Pancreas (tissue), 10 donors: ENCODE data around the gene HECTD4. TPM values are rescaled to one million over a fixed set of nuclear protein-coding genes. Genes with fewer than 3 reads are reported as not detected.
"Not testable (repeated sequence)": the region's sequence is repeated elsewhere in the genome, so short reads cannot be mapped to it uniquely, and the experiment has no call there.

ENCODE experiments used
- ATAC-seq, 4 donors: fragments of 200-7000 bp; cut with Tn5 transposase; one replicate each; pipeline versions ENCODE4 v1.8.0 to v1.9.1; 2020; ENCODE audit warnings: mild to moderate bottlenecking in 4 of 4, moderate library complexity in 4 of 4
- DNase-seq, 6 donors: peaks; one replicate each; pipeline ENCODE4 v3.0.0-alpha.2; 2020
- FAIRE-seq: peaks from 2 replicates; lab custom pipeline; 2012; peaks lifted over from hg19 to GRCh38; lab: Jason Lieb, UNC
- H3K27ac ChIP-seq, 4 donors: fragments of 200-600 bp; sonication (generic); 1 replicate in 3 of 4; 2 replicates in 1 of 4; pipeline versions ENCODE4 v1.5.0 to v1.8.0; 2020
- H3K27me3 ChIP-seq, 4 donors: fragments of 200-600 bp; one replicate each; pipeline ENCODE4 v1.8.0; 2021
- H3K36me3 ChIP-seq, 3 donors: fragments of 200-600 bp; sonication (generic) in 1 of 3; one replicate each; pipeline versions ENCODE4 v1.5.0 to v1.8.0; 2020 to 2021
- H3K4me1 ChIP-seq, 3 donors: fragments of 200-600 bp; one replicate each; pipeline ENCODE4 v1.8.0; 2021
- H3K4me3 ChIP-seq, 4 donors: fragments of 200-600 bp; sonication (generic) in 2 of 4; one replicate each; pipeline versions ENCODE4 v1.5.0 to v1.8.0; 2020 to 2021
- H3K9me3 ChIP-seq, 4 donors: fragments of 200-600 bp; one replicate each; pipeline ENCODE4 v1.8.0; 2021
- CTCF ChIP-seq, 4 donors: fragments of 200-600 bp; sonication (generic) in 3 of 4; IDR thresholded peaks; one replicate each; pipeline versions ENCODE4 v1.5.0 to v1.8.0; 2021; ENCODE audit warnings: antibody characterized with exemption in 4 of 4
- WGBS, 2 donors: extraction: QIAGEN DNeasy Blood & Tissue Kit; methylation state at CpG; one replicate each; pipeline ENCODE4 v1.1.7; 2013; 5-methylcytosine and 5-hydroxymethylcytosine counted together
- intact Hi-C, 3 donors: fragments of 100-400 bp; cut with DNase I; formaldehyde crosslinking; loops; one replicate each; pipeline versions ENCODE4 v1.11.1 to v1.14.2; 2022
- polyA plus RNA-seq, 2 donors: library from polyadenylated mRNA; stranded (reverse); fragments of 200-250 nt; gene quantifications; one replicate each; pipeline ENCODE4 v1.2.3, GENCODE V29; 2013
- total RNA-seq, 6 donors: library from RNA; stranded (reverse); fragmentation: NEBNext Ultra II Directional in 4 of 6; extraction: Animal tissue kit (Norgen Biotek cat#: 25700) in 4 of 6; gene quantifications; one replicate each; pipeline versions ENCODE4 v1.2.1 to v1.2.4, GENCODE V29; 2021 to 2023
- donor health status: healthy with polysubstance abuse.
- donor health status: DM: no; HTN: no; CAD: no; lungs with moderate emphysema.
- donor health status: DM: no; HTN: no; CAD: no.
- donor health status: control.
- donor health status: control.
- donor health status: Bipolar disorder and iron deficiency.
- donor health status: DM: yes; HTN: yes; CAD: no.
- donor health status: DM: no; HTN: no; CAD: no.
- donor health status: DM: no; HTN: no; CAD: no.
- donor health status: DM: yes; HTN: yes; CAD: no.

The HECTD4 gene
- total and polyA plus RNA-seq, 8 donors: 17.9 to 38.4 (median 26.4) TPM

GRCh38 chr12:112419297-112420133 lies 37.3 kb upstream of the HECTD4 start:
- FAIRE-seq: no peak
- WGBS, 2 donors: 3 to 4% methylated on average over 27 to 31 of the region's 31 CpGs
- TF ChIP-seq CTCF (IDR thresholded peaks at IDR 0.05): no peak
- ATAC-seq: peak; percentile 78 to 84 (median 82)
- H3K27me3 ChIP-seq: no peaks in the 10 kb centered on the region
- DNase-seq: peak; percentile 66 to 84 (median 76)
- no peaks in the 10 kb centered on the region for H3K36me3 ChIP-seq
- H3K27ac ChIP-seq: peak overlapping the region; percentile 91 to 99 (median 98)
- H3K4me1 ChIP-seq: peaks cover 6 to 20% (median 7%) of the 10 kb centered on the region in 3 donors
- peak overlapping the region; percentile 81 to 97 (median 86) for H3K4me3 ChIP-seq
- intact Hi-C loops: no loop called here
- no peaks in the 10 kb centered on the region for H3K9me3 ChIP-seq

DNA sequence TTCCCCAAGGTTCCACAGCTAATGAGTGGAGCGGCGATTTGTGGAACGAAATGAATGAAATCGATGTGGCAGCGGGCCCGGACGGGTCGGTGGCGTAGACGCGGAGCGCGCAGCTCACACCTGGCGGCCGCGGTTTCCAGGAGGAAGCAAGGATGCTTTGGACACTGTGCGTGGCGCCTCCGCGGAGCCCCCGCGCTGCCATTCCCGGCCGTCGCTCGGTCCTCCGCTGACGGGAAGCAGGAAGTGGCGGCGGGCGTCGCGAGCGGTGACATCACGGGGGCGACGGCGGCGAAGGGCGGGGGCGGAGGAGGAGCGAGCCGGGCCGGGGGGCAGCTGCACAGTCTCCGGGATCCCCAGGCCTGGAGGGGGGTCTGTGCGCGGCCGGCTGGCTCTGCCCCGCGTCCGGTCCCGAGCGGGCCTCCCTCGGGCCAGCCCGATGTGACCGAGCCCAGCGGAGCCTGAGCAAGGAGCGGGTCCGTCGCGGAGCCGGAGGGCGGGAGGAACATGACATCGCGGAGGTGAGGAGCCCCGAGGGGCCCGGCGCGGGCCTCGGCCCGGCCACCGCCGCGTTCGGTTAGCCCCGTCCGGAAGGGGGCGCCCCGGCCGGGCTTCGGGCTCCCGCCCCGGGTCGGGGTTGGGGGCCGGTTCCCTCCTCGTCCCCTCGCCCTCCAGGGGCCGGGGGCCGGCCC lies 36.5 kb upstream of the HECTD4 start, which contains the start of gene PTPN11:
PTPN11 (plus strand) TSS at position 340 of the 689 bp plus-strand sequence; CDS start at position 505, 165 bp downstream.
- H3K27me3 ChIP-seq: no peaks in the 10 kb centered on the region
- H3K9me3 ChIP-seq: no peaks in the 10 kb centered on the region
- intact Hi-C loops: no loop called here
- TF ChIP-seq CTCF (IDR thresholded peaks at IDR 0.05): no peak
- peak; percentile 81 to 97 (median 87) for DNase-seq
- peak within 1 kb of the TSS; percentile 91 to 99 (median 98) for H3K27ac ChIP-seq
- 1% methylated on average over 54 to 89 of the region's 89 CpGs for WGBS, 2 donors
- peak within 1 kb of the TSS; percentile 81 to 97 (median 86) for H3K4me3 ChIP-seq
- H3K36me3 ChIP-seq: no peaks in the 10 kb centered on the region
- ATAC-seq: peak; percentile 90 to 95 (median 92)
- no peak for FAIRE-seq
- peaks cover 6 to 27% (median 11%) of the 10 kb centered on the region in 3 donors for H3K4me1 ChIP-seq

DNA sequence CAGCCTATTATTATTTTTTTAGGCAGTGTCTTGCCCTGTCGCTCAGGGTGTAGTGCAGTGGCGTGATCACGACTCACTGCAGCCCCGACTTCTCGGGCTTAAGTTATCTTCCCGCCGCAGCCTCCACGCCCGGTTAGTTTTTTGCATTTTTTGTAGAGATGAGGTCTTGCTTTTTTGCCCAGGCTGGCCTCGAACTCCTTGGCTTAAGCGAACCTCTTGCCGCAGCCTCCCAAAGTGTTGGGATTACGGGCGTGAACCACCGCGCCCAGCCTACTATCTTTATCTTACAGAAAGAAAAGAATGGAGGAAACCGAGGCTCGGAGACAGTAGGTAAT lies 36.0 kb upstream of the HECTD4 start:
- WGBS, 2 donors: 2% methylated on average over 18 of the region's 18 CpGs

GRCh38 chr12:112415457-112415856 lies 33.2 kb upstream of the HECTD4 start:
- H3K27me3 ChIP-seq, intact Hi-C loops, H3K9me3 ChIP-seq, FAIRE-seq, H3K27ac ChIP-seq, H3K4me3 ChIP-seq, DNase-seq, ATAC-seq, H3K36me3 ChIP-seq: not testable (repeated sequence)
- peaks cover 4 to 20% (median 6%) of the 10 kb centered on the region in 3 donors for H3K4me1 ChIP-seq
- 91 to 96% methylated on average over 4 of the region's 4 CpGs for WGBS, 2 donors

More for the DNA sequence above, 36.0 kb upstream of the HECTD4 start:
- FAIRE-seq (no peak), DNase-seq (peak in 1 of 6 donors; percentile 16), ATAC-seq (no peak)
- peak overlapping the region; percentile 91 to 99 (median 98) for H3K27ac ChIP-seq
- intact Hi-C loops: no loop called here
- no peaks in the 10 kb centered on the region for H3K9me3 ChIP-seq
- peak overlapping the region; percentile 81 to 97 (median 86) for H3K4me3 ChIP-seq
- H3K4me1 ChIP-seq: peaks cover 6 to 28% (median 11%) of the 10 kb centered on the region in 3 donors
- H3K36me3 ChIP-seq: no peaks in the 10 kb centered on the region
- no peak for TF ChIP-seq CTCF (IDR thresholded peaks at IDR 0.05)
- no peaks in the 10 kb centered on the region for H3K27me3 ChIP-seq

- Histone ChIP-seq H3K27me3 (no peaks in the 10 kb centered on the region), H3K9me3 (no peaks in the 10 kb centered on the region), H3K4me1 (peaks cover 0 to 11% (median 4%) of the 10 kb centered on the region in 3 donors), H3K36me3 (no peaks in the 10 kb centered on the region), H3K4me3 (no peak overlapping the region), H3K27ac (peak overlapping the region in 2 of 4 donors; percentile 1 to 12)
- FAIRE-seq (no peak), ATAC-seq (peak in 2 of 4 donors; percentile 12 to 21), DNase-seq (no peak)
- TF ChIP-seq CTCF (IDR thresholded peaks at IDR 0.05): no peak
- WGBS, 2 donors: 15 to 30% methylated on average over 2 of the region's 2 CpGs
- intact Hi-C loops: no loop called here
Measured at GRCh38 chr12:112413855-112414625, 31.8 kb upstream of the HECTD4 start.
